Measurements from ENCODE around the gene IL10RA. TPM values are rescaled to one million over a fixed set of nuclear protein-coding genes. Genes with fewer than 3 reads are reported as not detected.

IL10RA gene
- total RNA-seq, 1 donor from 2014 or later = not detected

GRCh38 chr11:118027694-118028093 lies 41.5 kb downstream of the IL10RA start:
- H3K4me3 ChIP-seq (ENCODE audit: low read depth, low read length) = no peak overlapping the region
- FAIRE-seq = no peak
- no peaks in the 10 kb centered on the region for H3K36me3 ChIP-seq (ENCODE audit: control insufficient read depth, insufficient read depth, low read length)
- no peaks in the 10 kb centered on the region for H3K27me3 ChIP-seq (ENCODE audit: control insufficient read depth, insufficient read depth, low read length)
- TF ChIP-seq, protein P1, sequence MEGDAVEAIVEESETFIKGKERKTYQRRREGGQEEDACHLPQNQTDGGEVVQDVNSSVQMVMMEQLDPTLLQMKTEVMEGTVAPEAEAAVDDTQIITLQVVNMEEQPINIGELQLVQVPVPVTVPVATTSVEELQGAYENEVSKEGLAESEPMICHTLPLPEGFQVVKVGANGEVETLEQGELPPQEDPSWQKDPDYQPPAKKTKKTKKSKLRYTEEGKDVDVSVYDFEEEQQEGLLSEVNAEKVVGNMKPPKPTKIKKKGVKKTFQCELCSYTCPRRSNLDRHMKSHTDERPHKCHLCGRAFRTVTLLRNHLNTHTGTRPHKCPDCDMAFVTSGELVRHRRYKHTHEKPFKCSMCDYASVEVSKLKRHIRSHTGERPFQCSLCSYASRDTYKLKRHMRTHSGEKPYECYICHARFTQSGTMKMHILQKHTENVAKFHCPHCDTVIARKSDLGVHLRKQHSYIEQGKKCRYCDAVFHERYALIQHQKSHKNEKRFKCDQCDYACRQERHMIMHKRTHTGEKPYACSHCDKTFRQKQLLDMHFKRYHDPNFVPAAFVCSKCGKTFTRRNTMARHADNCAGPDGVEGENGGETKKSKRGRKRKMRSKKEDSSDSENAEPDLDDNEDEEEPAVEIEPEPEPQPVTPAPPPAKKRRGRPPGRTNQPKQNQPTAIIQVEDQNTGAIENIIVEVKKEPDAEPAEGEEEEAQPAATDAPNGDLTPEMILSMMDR (IDR thresholded peaks at IDR 0.05; ENCODE audit: insufficient read depth, low read length, severe bottlenecking) = no peak
- no peak for DNase-seq (ENCODE audit: low read depth)

DNA sequence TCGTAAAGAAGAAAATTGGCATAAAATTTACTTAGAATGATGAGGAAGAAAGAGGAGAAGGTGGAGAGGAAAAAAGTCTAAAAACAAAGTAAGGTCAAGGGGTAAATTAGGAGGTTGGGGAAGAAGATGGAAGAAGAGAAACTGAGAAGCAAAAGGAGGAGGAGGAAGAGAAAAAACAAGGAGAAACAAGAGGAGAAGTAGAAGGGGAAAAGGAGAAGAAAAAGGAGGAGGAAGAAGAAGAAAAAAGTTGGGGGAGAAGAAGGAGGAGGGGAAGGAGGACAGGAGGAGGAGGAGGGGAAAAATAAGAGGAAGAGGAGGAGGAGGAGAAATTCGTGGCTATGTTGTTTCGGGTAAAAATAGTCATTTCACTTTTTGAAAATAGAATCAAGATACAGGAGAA lies 42.4 kb downstream of the IL10RA start:
- TF ChIP-seq, protein P1 (IDR thresholded peaks at IDR 0.05; ENCODE audit: insufficient read depth, low read length, severe bottlenecking) = no peak
- DNase-seq (ENCODE audit: low read depth) (no peak), FAIRE-seq (no peak)
- Histone ChIP-seq H3K27me3 (ENCODE audit: control insufficient read depth, insufficient read depth, low read length) (no peaks in the 10 kb centered on the region), H3K36me3 (ENCODE audit: control insufficient read depth, insufficient read depth, low read length) (no peaks in the 10 kb centered on the region), H3K4me3 (ENCODE audit: low read depth, low read length) (no peak overlapping the region)

GRCh38 chr11:118033443-118033842 lies 47.2 kb downstream of the IL10RA start:
- DNase-seq (ENCODE audit: low read depth) = no peak
- no peak for FAIRE-seq
- Histone ChIP-seq H3K36me3 (ENCODE audit: control insufficient read depth, insufficient read depth, low read length) (no peaks in the 10 kb centered on the region), H3K27me3 (ENCODE audit: control insufficient read depth, insufficient read depth, low read length) (peaks cover 6% of the 10 kb centered on the region), H3K4me3 (ENCODE audit: low read depth, low read length) (no peak overlapping the region)
- TF ChIP-seq, protein P1 (IDR thresholded peaks at IDR 0.05; ENCODE audit: insufficient read depth, low read length, severe bottlenecking) = no peak

GRCh38 chr11:118042141-118042540 lies 55.9 kb downstream of the IL10RA start:
- peaks cover 4% of the 10 kb centered on the region for H3K27me3 ChIP-seq (ENCODE audit: control insufficient read depth, insufficient read depth, low read length)

GRCh38 chr11:118042796-118043195 lies 56.6 kb downstream of the IL10RA start:
- H3K36me3 ChIP-seq (ENCODE audit: control insufficient read depth, insufficient read depth, low read length) = no peaks in the 10 kb centered on the region
- FAIRE-seq = no peak
- TF ChIP-seq, protein P1 (IDR thresholded peaks at IDR 0.05; ENCODE audit: insufficient read depth, low read length, severe bottlenecking) = no peak
- peaks cover 2% of the 10 kb centered on the region for H3K27me3 ChIP-seq (ENCODE audit: control insufficient read depth, insufficient read depth, low read length)
- no peak for DNase-seq (ENCODE audit: low read depth)
- H3K4me3 ChIP-seq (ENCODE audit: low read depth, low read length) = no peak overlapping the region

More at GRCh38 chr11:118042141-118042540, 55.9 kb downstream of the IL10RA start:
- FAIRE-seq (no peak), DNase-seq (ENCODE audit: low read depth) (no peak)
- TF ChIP-seq, protein P1 (IDR thresholded peaks at IDR 0.05; ENCODE audit: insufficient read depth, low read length, severe bottlenecking) = no peak
- Histone ChIP-seq H3K4me3 (ENCODE audit: low read depth, low read length) (no peak overlapping the region), H3K36me3 (ENCODE audit: control insufficient read depth, insufficient read depth, low read length) (no peaks in the 10 kb centered on the region)

- H3K4me3 ChIP-seq (ENCODE audit: low read depth, low read length) = no peak overlapping the region
- FAIRE-seq (no peak), DNase-seq (ENCODE audit: low read depth) (peak; percentile 60)
- TF ChIP-seq, protein P1 (IDR thresholded peaks at IDR 0.05; ENCODE audit: insufficient read depth, low read length, severe bottlenecking) = no peak
- H3K27me3 ChIP-seq (ENCODE audit: control insufficient read depth, insufficient read depth, low read length) = no peaks in the 10 kb centered on the region
- no peaks in the 10 kb centered on the region for H3K36me3 ChIP-seq (ENCODE audit: control insufficient read depth, insufficient read depth, low read length)
Measured at GRCh38 chr11:118045191-118045590, 59.0 kb downstream of the IL10RA start.

Data from bronchial epithelial cell (primary cell).